K562 (cell line): ENCODE measurements around the gene OR6K2. TPM values are rescaled to one million over a fixed set of nuclear protein-coding genes. Genes with fewer than 3 reads are reported as not detected.

Experiments used
- CHCHD3 ChIP-seq: fragments of 250-450 bp; sonication (Bioruptor Pico); IDR thresholded peaks from 2 replicates; pipeline ENCODE4 v2.1.2; 2022; ENCODE audit warnings: mild to moderate bottlenecking
- ELF1 ChIP-seq: fragments of 200-800 bp; sonication (Bioruptor generic); IDR thresholded peaks from 2 replicates; pipeline ENCODE4 v1.6.1; 2016; ENCODE audit warnings: missing genetic modification characterization, missing compliant biosample characterization
- FOXJ2 ChIP-seq: fragments of 200-800 bp; sonication (Bioruptor generic); IDR thresholded peaks from 2 replicates; pipeline ENCODE4 v1.6.1; 2016; ENCODE audit warnings: missing genetic modification characterization, missing compliant biosample characterization
- GTF2A2 ChIP-seq: IDR thresholded peaks from 2 replicates; pipeline ENCODE4 v1.6.1; 2016; ENCODE audit warnings: mild to moderate bottlenecking, missing genetic modification characterization, missing compliant biosample characterization
- HDGF ChIP-seq: fragments of 450-650 bp; IDR thresholded peaks from 2 replicates; pipeline ENCODE4 v1.6.1; 2016
- PCBP2 ChIP-seq: fragments of 200-400 bp; formaldehyde crosslinking; IDR thresholded peaks from 2 replicates; pipeline ENCODE4 v1.6.1; 2018; ENCODE audit warnings: low read length, low read depth, mild to moderate bottlenecking, moderate library complexity; ENCODE audit not compliant: poor library complexity, severe bottlenecking
- TAF15 ChIP-seq: fragments of 200-400 bp; formaldehyde crosslinking; IDR thresholded peaks from 2 replicates; pipeline ENCODE4 v1.6.1; 2017; ENCODE audit warnings: mild to moderate bottlenecking, low read depth, low read length, moderate library complexity
- ZFP1 ChIP-seq: fragments of 450-650 bp; formaldehyde crosslinking; IDR thresholded peaks from 2 replicates; pipeline ENCODE4 v1.4.0; 2020; ENCODE audit warnings: mild to moderate bottlenecking, mixed read lengths
- ZFX ChIP-seq: sonication (generic); formaldehyde crosslinking; IDR thresholded peaks from 2 replicates; pipeline ENCODE4 v1.8.0; 2022; ENCODE audit warnings: mild to moderate bottlenecking, missing genetic modification reagents, moderate library complexity
- ZNF282 ChIP-seq: sonication (generic); formaldehyde crosslinking; IDR thresholded peaks from 2 replicates; pipeline ENCODE4 v1.8.1; 2023; ENCODE audit warnings: missing genetic modification reagents
- ZNF668 ChIP-seq: fragments of 250-450 bp; sonication (Bioruptor Pico); IDR thresholded peaks from 2 replicates; pipeline ENCODE4 v1.8.0; 2022; ENCODE audit warnings: mild to moderate bottlenecking, inconsistent platforms
- ZNF76 ChIP-seq: fragments of 250-450 bp; sonication (Bioruptor Pico); IDR thresholded peaks from 2 replicates; pipeline ENCODE4 v1.4.0; 2020; ENCODE audit warnings: mild to moderate bottlenecking, moderate library complexity, borderline replicate concordance
- polyA plus RNA-seq, 8 experiments: library from polyadenylated mRNA; depleted of rRNA in 4 of 8; stranded (reverse) in 5 of 8; unstranded in 3 of 8; fragments of >200 nt; fragmentation: Nextera tagmentation in 2 of 8; fragmentation: Illumina TruSeq in 1 of 8; extraction: Ambion mirVana in 2 of 8; extraction: Trizol in 1 of 8; gene quantifications; 2 replicates each; pipeline versions ENCODE4 v1.2.1 to v1.2.3, GENCODE V29; 2011 to 2014; ENCODE audit warnings: inconsistent platforms in 1 of 8, missing spikeins in 1 of 8
- total RNA-seq, 7 experiments: library from RNA; depleted of rRNA in 6 of 7; stranded (reverse); fragments of >200 nt in 6 of 7; fragmentation: Illumina TruSeq in 2 of 7; extraction: Trizol in 2 of 7; gene quantifications; 2 replicates each; pipeline versions ENCODE4 v1.2.1 to v1.2.3, GENCODE V29; 2011 to 2021; ENCODE audit warnings: low replicate concordance in 1 of 7
- TF ChIP-seq, protein P1 (sequence below), 3 experiments: IDR thresholded peaks in 2 of 3; conservative IDR thresholded peaks in 1 of 3; 2 replicates each; pipeline ENCODE4 v1.5.1; 2011 to 2012; ENCODE audit warnings: low read length in 3 of 3, mild to moderate bottlenecking in 3 of 3, control low read depth in 2 of 3, improper control_type of control experiment in 1 of 3, inconsistent platforms in 1 of 3, low read depth in 1 of 3, mixed read lengths in 1 of 3, moderate library complexity in 1 of 3; ENCODE audit not compliant: insufficient read depth in 2 of 3
- TF ChIP-seq, protein P2 (sequence below): fragments of 450-650 bp; IDR thresholded peaks from 2 replicates; pipeline ENCODE4 v1.6.1; 2016; ENCODE audit warnings: borderline replicate concordance
- TF ChIP-seq, protein P3 (sequence below), 2 experiments: fragments of 450-650 bp in 1 of 2; sonication (generic) in 1 of 2; formaldehyde crosslinking in 1 of 2; IDR thresholded peaks; 2 replicates each; pipeline versions ENCODE4 v1.7.1 to v1.9.0; 2016 to 2022; ENCODE audit warnings: inconsistent platforms in 1 of 2, mild to moderate bottlenecking in 1 of 2, missing genetic modification reagents in 1 of 2

Gene OR6K2
- total and polyA plus RNA-seq, 9 of the 15 experiments (the other 6 are each of a cell fraction or from before 2014, with no cell fraction given): not detected

DNA sequence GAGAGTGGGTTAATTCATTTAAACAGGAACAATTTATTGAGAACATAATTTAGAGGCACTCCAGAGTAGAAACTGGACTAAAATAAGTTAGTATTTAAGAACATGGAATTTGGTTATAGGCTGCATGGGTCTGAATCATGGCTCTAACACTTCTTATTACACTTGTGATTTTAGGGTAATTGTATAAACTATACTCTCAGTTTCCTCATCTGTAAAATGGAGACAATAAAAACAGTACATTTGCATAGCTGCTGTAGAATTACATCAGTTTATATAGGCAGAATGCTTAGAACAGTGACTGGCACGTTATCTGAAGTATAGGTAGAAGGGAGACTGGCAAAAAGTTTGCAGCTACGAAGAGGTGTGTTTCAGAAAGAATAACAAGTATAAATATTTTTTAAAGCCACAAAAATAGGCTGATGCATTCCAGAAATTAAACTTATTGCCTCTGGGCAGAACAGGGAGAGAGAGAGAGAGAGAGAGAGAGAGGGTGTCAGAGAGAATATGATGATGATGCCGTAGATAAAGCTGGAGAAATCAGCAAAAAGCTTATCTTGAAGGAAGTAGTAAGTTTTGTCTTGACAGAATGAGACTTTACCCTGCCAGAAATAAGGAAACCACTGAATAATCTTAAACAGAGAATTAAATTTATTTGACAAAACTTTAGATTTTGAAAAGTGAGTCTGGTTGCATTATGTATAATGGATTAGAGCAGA, 28.2 kb upstream of the OR6K2 start (continued):
- TF ChIP-seq, protein P1, sequence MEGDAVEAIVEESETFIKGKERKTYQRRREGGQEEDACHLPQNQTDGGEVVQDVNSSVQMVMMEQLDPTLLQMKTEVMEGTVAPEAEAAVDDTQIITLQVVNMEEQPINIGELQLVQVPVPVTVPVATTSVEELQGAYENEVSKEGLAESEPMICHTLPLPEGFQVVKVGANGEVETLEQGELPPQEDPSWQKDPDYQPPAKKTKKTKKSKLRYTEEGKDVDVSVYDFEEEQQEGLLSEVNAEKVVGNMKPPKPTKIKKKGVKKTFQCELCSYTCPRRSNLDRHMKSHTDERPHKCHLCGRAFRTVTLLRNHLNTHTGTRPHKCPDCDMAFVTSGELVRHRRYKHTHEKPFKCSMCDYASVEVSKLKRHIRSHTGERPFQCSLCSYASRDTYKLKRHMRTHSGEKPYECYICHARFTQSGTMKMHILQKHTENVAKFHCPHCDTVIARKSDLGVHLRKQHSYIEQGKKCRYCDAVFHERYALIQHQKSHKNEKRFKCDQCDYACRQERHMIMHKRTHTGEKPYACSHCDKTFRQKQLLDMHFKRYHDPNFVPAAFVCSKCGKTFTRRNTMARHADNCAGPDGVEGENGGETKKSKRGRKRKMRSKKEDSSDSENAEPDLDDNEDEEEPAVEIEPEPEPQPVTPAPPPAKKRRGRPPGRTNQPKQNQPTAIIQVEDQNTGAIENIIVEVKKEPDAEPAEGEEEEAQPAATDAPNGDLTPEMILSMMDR (IDR thresholded peaks at IDR 0.05 in 2 of 3, conservative IDR thresholded peaks at IDR 0.05 in 1 of 3; ENCODE audit: insufficient read depth in 2 of 3, low read depth in 1 of 3, low read length in 3 of 3): no peak
- TF ChIP-seq, protein P2, sequence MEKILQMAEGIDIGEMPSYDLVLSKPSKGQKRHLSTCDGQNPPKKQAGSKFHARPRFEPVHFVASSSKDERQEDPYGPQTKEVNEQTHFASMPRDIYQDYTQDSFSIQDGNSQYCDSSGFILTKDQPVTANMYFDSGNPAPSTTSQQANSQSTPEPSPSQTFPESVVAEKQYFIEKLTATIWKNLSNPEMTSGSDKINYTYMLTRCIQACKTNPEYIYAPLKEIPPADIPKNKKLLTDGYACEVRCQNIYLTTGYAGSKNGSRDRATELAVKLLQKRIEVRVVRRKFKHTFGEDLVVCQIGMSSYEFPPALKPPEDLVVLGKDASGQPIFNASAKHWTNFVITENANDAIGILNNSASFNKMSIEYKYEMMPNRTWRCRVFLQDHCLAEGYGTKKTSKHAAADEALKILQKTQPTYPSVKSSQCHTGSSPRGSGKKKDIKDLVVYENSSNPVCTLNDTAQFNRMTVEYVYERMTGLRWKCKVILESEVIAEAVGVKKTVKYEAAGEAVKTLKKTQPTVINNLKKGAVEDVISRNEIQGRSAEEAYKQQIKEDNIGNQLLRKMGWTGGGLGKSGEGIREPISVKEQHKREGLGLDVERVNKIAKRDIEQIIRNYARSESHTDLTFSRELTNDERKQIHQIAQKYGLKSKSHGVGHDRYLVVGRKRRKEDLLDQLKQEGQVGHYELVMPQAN: no peak
- TF ChIP-seq ZFP1 (CRISPR knock-in tag) (no peak), ZNF76 (CRISPR knock-in tag) (no peak), ZNF668 (CRISPR knock-in tag) (no peak), FOXJ2 (0 out of 2 replicates have a peak, but pooled peaks have one; percentile 25), CHCHD3 (CRISPR knock-in tag) (no peak), ELF1 (tag) (no peak), ZFX (CRISPR knock-in tag) (no peak), TAF15 (no peak), GTF2A2 (tag) (no peak), PCBP2 (no peak), HDGF (no peak), ZNF282 (CRISPR knock-in tag) (no peak)
- TF ChIP-seq, protein P3, sequence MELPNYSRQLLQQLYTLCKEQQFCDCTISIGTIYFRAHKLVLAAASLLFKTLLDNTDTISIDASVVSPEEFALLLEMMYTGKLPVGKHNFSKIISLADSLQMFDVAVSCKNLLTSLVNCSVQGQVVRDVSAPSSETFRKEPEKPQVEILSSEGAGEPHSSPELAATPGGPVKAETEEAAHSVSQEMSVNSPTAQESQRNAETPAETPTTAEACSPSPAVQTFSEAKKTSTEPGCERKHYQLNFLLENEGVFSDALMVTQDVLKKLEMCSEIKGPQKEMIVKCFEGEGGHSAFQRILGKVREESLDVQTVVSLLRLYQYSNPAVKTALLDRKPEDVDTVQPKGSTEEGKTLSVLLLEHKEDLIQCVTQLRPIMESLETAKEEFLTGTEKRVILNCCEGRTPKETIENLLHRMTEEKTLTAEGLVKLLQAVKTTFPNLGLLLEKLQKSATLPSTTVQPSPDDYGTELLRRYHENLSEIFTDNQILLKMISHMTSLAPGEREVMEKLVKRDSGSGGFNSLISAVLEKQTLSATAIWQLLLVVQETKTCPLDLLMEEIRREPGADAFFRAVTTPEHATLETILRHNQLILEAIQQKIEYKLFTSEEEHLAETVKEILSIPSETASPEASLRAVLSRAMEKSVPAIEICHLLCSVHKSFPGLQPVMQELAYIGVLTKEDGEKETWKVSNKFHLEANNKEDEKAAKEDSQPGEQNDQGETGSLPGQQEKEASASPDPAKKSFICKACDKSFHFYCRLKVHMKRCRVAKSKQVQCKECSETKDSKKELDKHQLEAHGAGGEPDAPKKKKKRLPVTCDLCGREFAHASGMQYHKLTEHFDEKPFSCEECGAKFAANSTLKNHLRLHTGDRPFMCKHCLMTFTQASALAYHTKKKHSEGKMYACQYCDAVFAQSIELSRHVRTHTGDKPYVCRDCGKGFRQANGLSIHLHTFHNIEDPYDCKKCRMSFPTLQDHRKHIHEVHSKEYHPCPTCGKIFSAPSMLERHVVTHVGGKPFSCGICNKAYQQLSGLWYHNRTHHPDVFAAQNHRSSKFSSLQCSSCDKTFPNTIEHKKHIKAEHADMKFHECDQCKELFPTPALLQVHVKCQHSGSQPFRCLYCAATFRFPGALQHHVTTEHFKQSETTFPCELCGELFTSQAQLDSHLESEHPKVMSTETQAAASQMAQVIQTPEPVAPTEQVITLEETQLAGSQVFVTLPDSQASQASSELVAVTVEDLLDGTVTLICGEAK (IDR thresholded peaks at IDR 0.05): no peak
- TF ChIP-seq, protein P3 (CRISPR knock-in tag; IDR thresholded peaks at IDR 0.05): no peak
